ENCODE measurements around the gene LANCL1.
"Not testable (repeated sequence)": the region's sequence is repeated elsewhere in the genome, so short reads cannot be mapped to it uniquely, and the experiment has no call there.

The LANCL1 gene

GRCh38 chr2:210458395-210458794 lies 18.2 kb downstream of the LANCL1 start:
- DNase-seq: no peak

DNA sequence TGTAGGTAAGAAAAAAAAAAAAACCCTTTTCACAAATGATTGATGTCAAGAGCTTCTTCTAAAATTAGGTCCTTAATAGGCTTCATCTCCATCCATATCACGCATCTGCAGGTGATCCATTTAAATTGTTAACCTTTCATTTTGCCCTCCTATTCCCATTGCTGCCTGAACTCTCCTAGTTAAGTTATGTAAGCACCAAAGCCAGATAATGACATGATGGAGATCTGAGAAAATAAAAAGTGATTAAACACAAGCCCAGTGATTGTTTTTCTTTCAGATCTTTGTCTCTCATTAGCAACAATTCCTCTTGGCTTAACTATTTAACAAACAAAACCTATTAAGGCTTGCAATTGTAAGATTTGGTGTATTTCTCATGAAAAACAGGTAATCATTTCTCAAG lies 20.0 kb downstream of the LANCL1 start:
- DNase-seq: no peak

GRCh38 chr2:210454336-210454735 lies 22.2 kb downstream of the LANCL1 start:
- no peak for DNase-seq

GRCh38 chr2:210452194-210452593 lies 24.4 kb downstream of the LANCL1 start:
- no peak for DNase-seq

DNA sequence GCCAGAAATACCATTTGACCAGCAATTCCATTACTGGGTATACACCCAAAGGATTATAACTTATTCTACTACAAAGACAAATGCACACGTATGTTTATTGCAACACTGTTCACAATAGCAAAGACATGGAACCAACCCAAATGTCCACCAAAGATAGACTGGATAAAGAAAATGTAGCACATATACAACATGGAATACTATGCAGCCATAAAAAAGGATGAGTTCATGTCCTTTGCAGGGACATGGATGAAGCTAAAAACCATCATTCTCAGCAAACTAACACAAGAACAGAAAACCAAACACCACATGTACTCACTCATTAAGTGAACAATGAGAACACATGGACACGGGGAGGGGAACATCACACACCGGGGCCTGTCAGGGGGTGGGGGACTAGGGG lies 25.6 kb downstream of the LANCL1 start:
- not testable (repeated sequence) for DNase-seq

DNA sequence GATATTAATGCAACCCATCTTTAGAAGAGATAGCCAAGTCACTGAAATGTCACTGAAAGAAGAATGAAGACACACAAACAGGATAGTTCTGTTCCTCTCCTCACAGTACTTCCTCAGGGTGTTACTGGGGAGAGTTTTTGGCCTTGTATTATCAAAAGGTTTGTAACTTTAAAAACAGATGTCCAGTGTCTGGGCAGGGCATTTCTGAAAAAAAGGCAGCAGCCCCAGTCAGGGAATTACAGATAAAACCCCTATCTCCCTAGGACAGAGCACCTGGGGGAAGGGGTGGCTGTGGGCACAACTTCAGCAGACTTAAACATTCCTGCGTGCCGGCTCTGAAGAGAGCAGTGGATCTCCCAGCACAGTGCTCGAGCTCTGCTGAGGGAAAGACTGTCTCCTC lies 30.8 kb downstream of the LANCL1 start:
- DNase-seq: no peak

DNA sequence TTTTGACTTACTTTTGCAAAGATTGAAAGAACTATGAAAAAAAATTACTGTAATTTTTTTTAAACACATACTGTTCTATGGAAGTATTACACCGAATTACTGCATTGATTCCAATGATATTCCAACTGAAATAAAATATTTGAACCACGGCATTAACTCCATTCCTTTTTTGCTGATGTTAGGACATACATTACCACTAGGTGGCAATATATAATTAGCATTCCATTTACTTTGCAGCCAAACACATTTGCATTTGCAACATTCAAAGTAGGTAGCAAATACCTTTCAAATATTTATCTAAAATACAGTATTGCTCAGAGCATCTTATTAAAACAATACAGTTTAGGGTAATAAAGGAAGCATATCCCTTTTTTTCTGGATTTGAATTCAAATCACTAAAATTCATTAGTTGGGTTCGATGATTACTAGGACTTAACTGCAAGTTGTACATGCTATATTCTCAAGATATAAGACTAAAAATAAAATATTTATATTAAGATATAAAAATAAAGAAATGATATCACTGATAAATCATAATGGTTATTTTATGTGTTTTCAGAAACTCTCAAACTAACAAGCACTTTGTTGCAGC lies 31.3 kb downstream of the LANCL1 start:
- DNase-seq: no peak

DNA sequence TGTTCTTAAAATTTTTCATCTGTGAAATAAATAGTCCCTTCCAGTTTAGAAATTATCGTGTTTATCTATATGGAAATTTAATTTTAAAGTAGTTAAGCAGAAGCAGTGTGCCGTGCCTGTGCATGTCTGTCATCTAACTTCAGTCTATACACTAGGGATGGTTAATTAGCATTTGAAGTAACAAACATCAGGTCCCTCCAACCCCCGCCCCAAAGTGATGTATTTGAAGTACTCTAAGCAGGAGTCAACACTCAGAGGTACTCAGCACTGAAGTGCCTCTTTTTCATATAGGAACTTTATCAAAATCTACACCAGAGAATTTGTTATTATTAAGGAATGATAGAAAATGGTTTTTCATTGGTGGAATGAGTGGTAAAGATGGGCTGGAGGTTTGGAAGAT lies 33.0 kb downstream of the LANCL1 start:
- DNase-seq: no peak

DNA sequence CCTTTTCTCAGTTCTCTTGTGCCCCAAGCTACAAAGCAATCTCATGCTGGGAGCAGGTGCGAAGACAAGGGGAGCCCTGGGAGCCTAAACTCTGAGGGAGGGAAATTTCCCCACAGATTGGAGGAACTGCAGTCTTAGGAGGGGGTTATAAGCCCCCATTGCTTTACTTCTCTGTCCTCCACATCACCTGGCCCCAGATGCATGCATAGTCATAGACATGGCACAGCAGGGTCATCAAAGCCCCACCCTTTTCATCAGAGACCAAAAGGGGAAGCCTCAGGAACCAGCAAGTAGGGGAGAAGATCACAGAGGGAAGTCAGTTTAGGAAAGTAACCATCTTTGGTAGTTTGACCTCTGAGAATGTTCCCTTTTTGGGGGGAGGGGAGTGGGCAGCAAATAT lies 33.7 kb downstream of the LANCL1 start:
- no peak for DNase-seq

DNA sequence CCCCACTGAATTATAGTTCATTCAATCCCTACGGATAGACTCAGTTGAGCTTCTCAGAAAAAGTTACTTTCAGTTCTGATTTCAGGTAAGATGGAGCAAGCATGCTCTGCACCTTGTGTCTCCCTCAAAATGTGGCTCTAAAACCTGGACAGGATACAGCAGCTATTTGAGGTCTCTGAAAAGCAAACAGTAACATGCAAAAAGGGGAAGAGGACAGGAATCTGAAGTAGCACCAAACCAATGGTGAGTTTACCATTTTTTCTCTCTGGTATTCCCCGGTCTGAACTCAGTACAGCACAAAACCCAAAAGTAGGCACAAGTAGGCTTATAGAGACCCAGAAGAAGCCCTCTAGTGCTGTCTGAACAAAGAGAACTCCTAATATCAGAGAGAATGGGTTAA lies 34.1 kb downstream of the LANCL1 start:
- DNase-seq: no peak

DNA sequence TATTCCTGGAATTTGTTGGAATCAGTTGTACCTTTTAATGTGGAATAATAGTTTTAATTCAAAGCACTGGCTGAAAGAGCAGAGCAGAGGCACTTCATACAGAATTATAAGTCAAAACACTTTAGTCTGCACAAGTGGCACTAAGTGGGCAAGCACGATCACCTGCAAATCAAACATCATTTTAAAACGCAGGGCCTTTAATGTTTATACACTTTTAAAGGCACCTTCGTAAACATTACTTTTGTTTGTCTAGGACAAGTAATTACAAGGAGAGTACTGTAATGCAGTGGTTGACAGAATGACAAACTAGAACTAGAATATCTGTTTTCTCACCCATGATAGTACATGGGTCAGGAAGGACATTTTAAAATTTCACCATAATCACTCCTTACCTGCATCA lies 36.4 kb downstream of the LANCL1 start:
- no peak for DNase-seq

DNA sequence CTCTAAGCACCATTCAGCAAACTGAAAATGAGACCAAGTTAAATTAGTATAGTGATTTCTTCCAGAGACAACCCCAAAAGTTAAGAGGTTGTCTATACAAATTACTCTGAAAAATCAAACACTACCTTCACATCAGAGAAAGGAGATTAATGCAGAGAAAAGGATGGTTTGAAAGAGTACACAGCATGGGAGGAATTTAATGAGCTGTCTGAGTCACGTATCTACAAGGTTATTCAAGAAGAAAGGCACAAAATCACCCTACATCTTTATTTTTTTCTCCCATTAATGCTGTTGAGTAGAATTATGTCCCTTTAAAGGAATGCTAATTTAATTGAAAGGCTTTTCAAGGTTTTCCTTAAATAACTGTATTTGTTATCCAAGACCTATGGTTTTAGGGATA lies 41.1 kb downstream of the LANCL1 start:
- DNase-seq: no peak

DNA sequence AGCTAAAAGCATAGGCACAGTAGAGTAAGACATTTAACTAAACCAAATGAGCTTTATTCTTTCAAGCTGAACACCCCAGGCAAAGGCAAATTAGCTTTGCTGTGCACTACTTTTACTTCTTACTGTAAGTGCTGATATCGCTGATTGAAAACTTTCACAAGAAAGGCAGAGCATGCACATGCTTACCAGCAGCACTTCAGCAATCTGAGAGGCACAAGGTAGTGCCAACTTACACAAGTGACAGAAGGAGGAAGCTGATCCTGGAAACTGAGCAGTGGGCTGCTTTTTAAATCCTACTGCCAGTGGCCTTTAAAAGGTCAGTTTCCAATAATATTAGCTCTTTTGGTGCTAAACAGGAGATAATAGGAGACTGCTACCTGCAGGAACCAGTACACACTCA lies 43.9 kb downstream of the LANCL1 start:
- no peak for DNase-seq

DNA sequence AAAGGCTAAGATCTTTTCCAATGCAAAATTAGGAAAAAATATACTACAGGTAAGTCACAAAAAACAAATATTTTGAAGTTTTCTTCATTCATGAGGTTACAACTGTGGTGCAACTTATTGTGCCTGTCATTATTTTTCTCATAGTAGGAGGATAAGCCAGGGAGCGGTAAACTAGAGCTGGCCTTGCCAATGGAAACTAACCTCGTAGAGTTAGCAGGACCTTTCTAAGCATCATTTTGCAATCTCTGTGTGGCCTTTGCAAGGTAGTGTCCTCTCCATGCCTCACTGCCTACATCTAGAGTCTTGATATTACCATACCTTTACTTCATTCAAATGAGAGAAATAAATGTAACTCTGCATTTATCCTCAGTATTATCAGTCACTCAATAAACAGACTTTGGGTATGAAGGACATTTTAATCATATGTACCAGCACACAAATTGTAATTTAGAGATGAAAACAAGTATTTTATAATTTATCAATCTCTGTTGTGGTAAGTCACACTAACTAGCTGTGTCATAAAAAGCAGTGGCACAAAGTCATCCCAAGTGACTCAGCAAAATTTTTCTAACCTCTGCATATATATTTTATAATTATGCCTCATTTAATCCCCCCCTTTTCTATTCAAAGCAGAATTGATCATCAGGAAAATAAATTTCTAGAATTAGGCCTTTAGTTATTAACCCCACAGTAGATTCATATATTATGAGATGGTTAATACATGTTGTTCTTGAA lies 47.0 kb downstream of the LANCL1 start:
- no peak for DNase-seq

GRCh38 chr2:210428393-210429179 lies 48.0 kb downstream of the LANCL1 start:
- no peak for DNase-seq

- not testable (repeated sequence) for DNase-seq
Observed at GRCh38 chr2:210427309-210427708, 49.2 kb downstream of the LANCL1 start.

- DNase-seq: no peak
Observed at GRCh38 chr2:210422366-210422765, 54.2 kb downstream of the LANCL1 start.

DNA sequence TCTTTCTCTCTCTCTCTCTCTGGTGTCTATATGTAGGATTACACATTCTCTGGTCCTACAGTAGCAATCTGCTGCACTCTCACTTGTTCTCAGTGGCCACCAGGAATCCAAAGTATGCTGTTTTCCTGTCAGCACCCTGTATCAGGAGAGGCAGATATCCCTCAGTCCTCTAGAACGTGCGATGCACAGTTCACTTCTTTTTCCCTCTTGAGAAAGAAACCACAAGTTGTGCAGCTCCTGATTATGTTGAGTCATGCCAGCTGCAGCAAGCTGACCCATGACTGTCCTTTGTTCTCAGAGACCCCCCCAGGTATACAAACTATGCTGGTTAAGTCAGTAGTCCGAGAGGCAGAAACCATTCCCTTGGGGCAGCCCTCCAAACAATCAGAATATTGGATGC lies 54.6 kb downstream of the LANCL1 start:
- no peak for DNase-seq

GRCh38 chr2:210412660-210413059 lies 63.9 kb downstream of the LANCL1 start:
- DNase-seq: no peak

DNA sequence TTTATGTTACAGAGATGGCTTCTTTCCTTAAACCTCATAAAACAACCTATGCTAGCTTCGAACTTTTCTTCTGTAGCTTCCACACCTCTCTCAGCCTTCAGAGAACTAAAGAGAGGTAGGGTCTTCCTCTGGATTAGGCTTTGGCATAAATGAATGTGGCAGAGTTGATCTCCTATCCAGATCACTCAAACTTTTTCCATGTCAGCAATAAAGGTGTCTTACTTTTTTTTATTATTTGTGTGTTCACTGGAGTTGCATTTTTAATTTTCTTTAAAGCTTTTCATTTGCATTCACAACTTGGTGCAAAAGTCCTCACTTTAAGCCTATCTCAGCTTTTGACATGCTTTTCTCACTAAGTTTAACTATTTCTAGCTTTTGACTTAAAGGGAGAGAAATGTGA lies 66.0 kb downstream of the LANCL1 start:
- no peak for DNase-seq

DNA sequence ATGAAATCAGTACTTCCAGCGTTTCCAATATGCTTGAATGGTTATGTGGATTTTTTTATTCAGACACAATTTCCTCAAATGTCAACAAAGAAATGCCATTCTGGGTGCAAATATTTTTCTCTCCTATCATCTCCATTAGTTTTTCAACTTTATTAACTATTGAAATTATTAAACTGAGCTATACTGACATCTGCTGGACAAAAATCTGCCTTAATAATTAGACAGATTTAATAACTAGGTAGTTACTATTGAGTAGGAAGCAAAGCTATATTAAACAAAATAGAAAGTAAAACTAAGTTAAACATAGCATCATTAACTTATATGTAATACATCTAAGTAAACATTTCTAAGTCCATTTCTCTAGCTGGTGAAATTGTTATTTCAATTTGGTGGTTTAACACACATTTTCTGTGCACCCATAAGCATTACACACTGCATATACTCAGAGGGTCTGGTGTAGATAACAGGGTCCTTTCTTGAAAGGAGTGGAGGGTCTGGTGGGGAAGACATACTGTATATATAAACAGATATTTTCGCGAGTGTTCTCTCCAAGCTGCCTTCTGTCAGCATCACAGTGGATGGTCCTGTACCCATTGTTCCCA lies 77.0 kb downstream of the LANCL1 start:
- no peak for DNase-seq

DNA sequence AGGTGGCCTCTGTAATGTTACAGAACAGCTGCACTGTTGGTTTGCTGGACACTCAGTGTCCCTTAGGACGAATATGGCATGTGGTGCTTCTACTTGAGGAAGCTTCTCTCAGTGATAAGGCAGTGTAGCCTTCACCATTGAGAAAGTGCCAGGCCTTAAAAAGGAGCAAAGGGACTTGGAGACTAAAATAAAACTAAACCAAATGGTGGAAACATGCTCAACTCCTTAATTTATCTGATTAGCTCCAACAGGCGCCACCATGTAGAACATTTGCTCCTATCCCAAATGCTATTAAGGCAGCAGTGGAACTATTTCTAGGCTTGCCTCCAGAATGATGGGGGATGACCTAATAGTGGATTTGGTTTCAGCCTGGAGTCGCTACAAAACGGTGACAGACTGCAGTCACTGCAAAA lies 84.1 kb downstream of the LANCL1 start:
- DNase-seq: no peak

DNA sequence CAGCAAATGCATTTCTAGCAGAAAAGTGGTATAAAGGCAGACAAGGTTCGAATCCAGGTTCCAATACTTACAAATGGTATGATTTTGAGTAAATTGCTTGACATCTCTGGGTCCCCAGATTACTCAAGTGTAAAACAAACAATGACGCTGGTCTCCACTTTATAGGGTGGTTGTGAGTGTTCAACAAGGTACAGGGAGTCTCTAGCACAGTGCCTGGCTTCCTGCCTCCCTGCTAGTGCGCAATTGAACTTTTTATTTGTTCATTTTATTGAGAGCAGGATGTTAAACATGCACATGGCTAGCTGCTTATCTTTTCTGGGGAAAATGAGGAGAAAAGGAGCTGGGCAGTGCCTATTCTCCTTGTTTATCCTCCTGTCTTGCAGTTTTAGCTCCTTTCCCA lies 86.7 kb downstream of the LANCL1 start:
- DNase-seq: no peak

DNA sequence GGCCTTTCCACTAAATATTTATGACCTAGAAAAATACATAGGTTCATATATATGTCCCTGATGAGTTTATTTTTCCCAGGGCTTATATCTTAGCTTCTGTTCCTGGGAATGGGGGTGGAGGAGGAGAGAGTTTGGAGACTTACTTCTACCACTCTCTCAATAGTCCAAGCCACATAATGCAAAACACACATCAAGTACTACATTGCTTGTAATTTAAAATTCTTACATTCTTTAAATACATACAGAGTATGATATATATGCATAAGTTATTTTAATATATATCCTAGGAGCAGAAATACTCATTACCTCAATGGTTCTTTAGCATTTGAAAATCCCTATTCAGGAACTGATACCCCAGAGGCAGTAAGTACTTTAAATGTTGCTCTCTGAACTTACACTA lies 88.4 kb downstream of the LANCL1 start:
- no peak for DNase-seq

All from cortex of kidney (tissue), 1 donor.